Measurements from ENCODE around the gene KANTR. TPM values are rescaled to one million over a fixed set of nuclear protein-coding genes. Genes with fewer than 3 reads are reported as not detected.

Gene KANTR
- total RNA-seq, 1 experiment from 2014 or later, result 18.2 TPM

DNA sequence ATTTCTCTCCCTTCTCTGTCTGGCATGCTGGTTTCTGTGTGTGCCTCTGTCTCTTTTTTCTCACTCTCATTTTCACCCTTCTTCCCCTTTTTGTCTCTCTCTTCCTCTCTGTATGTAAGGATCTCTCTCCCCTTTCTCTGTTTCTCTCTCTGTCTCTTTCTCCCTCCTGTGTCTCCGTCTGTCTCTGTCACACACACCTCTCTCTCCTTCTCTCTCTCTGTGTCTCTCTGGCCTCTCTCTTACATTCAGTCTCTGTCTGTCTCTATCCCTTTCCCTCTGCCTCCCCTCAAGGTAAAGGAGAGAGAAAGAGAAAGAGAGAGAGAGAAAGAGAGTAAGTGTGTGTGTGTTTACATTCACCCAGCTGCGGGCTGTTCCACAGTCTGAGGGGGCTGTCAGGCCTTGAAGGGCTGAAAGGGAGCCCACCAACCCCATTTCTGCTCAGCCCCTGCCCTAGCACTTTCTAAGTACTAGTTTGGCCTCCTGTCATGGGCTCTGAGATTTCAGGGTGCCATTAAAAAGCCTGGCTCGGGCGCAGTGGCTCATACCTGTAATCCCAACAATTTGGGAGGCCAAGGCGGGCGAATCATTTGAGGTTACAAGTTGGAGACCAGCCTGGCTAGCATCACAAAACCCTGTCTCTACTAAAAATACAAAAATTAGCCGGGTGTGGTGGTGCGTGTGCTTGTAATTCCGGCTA lies 21.4 kb upstream of the KANTR start:
- Mint-ChIP-seq H3K4me3 (ENCODE audit: low read depth, unreplicated experiment) (peak overlapping the region; percentile 65), H3K27me3 (ENCODE audit: unreplicated experiment) (peaks cover 23% of the 10 kb centered on the region), H3K9me3 (ENCODE audit: low read depth, unreplicated experiment) (no peaks in the 10 kb centered on the region), H3K36me3 (ENCODE audit: insufficient read depth, unreplicated experiment) (peaks cover 9% of the 10 kb centered on the region), H3K27ac (ENCODE audit: unreplicated experiment) (peak overlapping the region; percentile 2), H3K4me1 (ENCODE audit: low read depth, unreplicated experiment) (peaks cover 15% of the 10 kb centered on the region)
- no peak for DNase-seq
- no TSS peak for BruUV-seq (replicated peaks)
- TF ChIP-seq, protein P1, sequence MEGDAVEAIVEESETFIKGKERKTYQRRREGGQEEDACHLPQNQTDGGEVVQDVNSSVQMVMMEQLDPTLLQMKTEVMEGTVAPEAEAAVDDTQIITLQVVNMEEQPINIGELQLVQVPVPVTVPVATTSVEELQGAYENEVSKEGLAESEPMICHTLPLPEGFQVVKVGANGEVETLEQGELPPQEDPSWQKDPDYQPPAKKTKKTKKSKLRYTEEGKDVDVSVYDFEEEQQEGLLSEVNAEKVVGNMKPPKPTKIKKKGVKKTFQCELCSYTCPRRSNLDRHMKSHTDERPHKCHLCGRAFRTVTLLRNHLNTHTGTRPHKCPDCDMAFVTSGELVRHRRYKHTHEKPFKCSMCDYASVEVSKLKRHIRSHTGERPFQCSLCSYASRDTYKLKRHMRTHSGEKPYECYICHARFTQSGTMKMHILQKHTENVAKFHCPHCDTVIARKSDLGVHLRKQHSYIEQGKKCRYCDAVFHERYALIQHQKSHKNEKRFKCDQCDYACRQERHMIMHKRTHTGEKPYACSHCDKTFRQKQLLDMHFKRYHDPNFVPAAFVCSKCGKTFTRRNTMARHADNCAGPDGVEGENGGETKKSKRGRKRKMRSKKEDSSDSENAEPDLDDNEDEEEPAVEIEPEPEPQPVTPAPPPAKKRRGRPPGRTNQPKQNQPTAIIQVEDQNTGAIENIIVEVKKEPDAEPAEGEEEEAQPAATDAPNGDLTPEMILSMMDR (IDR thresholded peaks at IDR 0.05; ENCODE audit: unreplicated experiment), result no peak
- CTCF ChIA-PET, result interaction anchor here (0.6 to 1.0 kb wide), 2 partner anchors 27 to 77 kb away, joined by 3 read pairs; no protein-coding TSS in a partner anchor
- intact Hi-C loops (cut with micrococcal nuclease; ENCODE audit: unreplicated experiment), result loop anchor here (1.0 kb wide), 1 partner anchor 21 kb away; no protein-coding TSS in a partner anchor

DNA sequence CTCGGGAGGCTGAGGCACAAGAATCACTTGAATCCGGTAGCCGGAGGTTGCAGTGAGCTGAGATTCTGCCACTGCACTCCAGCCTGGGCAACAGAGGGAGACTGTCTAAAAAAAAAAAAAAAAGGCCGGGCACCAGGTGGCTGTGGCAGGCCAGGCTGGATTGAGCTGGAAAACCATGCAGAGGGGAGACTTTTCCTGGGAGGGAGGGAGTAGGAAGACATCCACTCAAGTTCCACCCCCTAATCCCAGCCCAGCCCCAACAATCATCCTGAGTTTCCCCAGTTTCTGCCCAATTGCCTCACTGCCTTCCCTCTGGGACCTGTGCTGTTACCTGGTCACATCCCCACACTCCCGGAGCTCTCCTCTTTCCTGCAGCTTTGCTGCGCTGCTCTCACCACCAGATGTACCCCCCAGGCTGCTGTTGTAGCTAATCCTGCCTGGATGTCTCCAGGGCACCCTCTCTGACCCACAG lies 20.8 kb upstream of the KANTR start:
- Mint-ChIP-seq H3K27me3 (ENCODE audit: unreplicated experiment) (peaks cover 23% of the 10 kb centered on the region), H3K4me3 (ENCODE audit: low read depth, unreplicated experiment) (no peak overlapping the region), H3K36me3 (ENCODE audit: insufficient read depth, unreplicated experiment) (peaks cover 9% of the 10 kb centered on the region), H3K27ac (ENCODE audit: unreplicated experiment) (no peak overlapping the region), H3K4me1 (ENCODE audit: low read depth, unreplicated experiment) (peaks cover 15% of the 10 kb centered on the region), H3K9me3 (ENCODE audit: low read depth, unreplicated experiment) (no peaks in the 10 kb centered on the region)
- BruUV-seq (replicated peaks), result no TSS peak
- TF ChIP-seq, protein P1 (IDR thresholded peaks at IDR 0.05; ENCODE audit: unreplicated experiment), result no peak
- CTCF ChIA-PET, result interaction anchor here (1.0 kb wide), 1 partner anchor 78 kb away, joined by 3 read pairs; no protein-coding TSS in a partner anchor
- intact Hi-C loops (cut with micrococcal nuclease; ENCODE audit: unreplicated experiment), result no loop called here
- no peak for DNase-seq

DNA sequence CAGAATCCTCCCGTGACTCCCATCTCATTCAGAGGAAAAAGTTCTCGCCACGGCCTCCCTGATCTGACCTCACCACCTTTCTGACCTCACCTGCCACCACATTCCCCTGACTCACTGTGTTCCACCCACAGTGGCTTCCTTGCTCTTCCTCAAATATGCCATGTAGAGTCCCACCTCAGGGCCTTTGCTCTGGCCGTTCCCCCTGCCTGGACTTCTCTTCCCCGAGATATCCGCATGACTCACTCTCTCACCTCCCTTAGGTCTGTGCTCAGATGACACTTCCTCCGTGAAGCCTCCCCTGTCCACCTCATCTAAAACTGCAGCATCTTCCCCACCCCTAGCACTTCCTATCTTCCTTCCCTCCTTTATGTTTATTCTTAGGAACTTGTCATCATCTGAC lies 18.9 kb upstream of the KANTR start:
- H3K27me3 Mint-ChIP-seq (ENCODE audit: unreplicated experiment), result peaks cover 23% of the 10 kb centered on the region
- TF ChIP-seq, protein P1 (IDR thresholded peaks at IDR 0.05; ENCODE audit: unreplicated experiment), result no peak
- CTCF ChIA-PET, result no interaction called here
- BruUV-seq (replicated peaks), result no TSS peak
- peaks cover 15% of the 10 kb centered on the region for H3K4me1 Mint-ChIP-seq (ENCODE audit: low read depth, unreplicated experiment)
- no peak for DNase-seq
- no peak overlapping the region for H3K4me3 Mint-ChIP-seq (ENCODE audit: low read depth, unreplicated experiment)
- intact Hi-C loops (cut with micrococcal nuclease; ENCODE audit: unreplicated experiment), result no loop called here
- H3K36me3 Mint-ChIP-seq (ENCODE audit: insufficient read depth, unreplicated experiment), result peaks cover 9% of the 10 kb centered on the region
- no peaks in the 10 kb centered on the region for H3K9me3 Mint-ChIP-seq (ENCODE audit: low read depth, unreplicated experiment)
- H3K27ac Mint-ChIP-seq (ENCODE audit: unreplicated experiment), result no peak overlapping the region

DNA sequence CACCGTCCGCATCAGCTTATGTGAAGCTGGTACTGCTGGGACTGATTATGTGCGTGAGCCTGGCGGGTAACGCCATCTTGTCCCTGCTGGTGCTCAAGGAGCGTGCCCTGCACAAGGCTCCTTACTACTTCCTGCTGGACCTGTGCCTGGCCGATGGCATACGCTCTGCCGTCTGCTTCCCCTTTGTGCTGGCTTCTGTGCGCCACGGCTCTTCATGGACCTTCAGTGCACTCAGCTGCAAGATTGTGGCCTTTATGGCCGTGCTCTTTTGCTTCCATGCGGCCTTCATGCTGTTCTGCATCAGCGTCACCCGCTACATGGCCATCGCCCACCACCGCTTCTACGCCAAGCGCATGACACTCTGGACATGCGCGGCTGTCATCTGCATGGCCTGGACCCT lies 17.3 kb upstream of the KANTR start:
- DNase-seq, result no peak
- intact Hi-C loops (cut with micrococcal nuclease; ENCODE audit: unreplicated experiment), result no loop called here
- Mint-ChIP-seq H3K36me3 (ENCODE audit: insufficient read depth, unreplicated experiment) (peaks cover 12% of the 10 kb centered on the region), H3K27ac (ENCODE audit: unreplicated experiment) (no peak overlapping the region), H3K27me3 (ENCODE audit: unreplicated experiment) (peaks cover 23% of the 10 kb centered on the region), H3K4me1 (ENCODE audit: low read depth, unreplicated experiment) (peaks cover 12% of the 10 kb centered on the region), H3K4me3 (ENCODE audit: low read depth, unreplicated experiment) (no peak overlapping the region), H3K9me3 (ENCODE audit: low read depth, unreplicated experiment) (no peaks in the 10 kb centered on the region)
- no TSS peak for BruUV-seq (replicated peaks)
- CTCF ChIA-PET, result no interaction called here
- TF ChIP-seq, protein P1 (IDR thresholded peaks at IDR 0.05; ENCODE audit: unreplicated experiment), result no peak
